GM21786 (cell line): ENCODE measurements around the gene CPLANE2.
A peak's percentile ranks its signal among the peaks of the same experiment; 100 is the strongest.
"Not testable (repeated sequence)": the region's sequence is repeated elsewhere in the genome, so short reads cannot be mapped to it uniquely, and the experiment has no call there.

ENCODE experiments used
- ATAC-seq: cut with Tn5 transposase; IDR thresholded peaks from one replicate; pipeline ENCODE4 v1.9.1; 2021; ENCODE audit not compliant: unreplicated experiment

Gene CPLANE2

GRCh38 chr1:16236511-16237342 is at the start of gene CPLANE2:
Gene CPLANE2 (minus strand): TSS chr1:16237183. CDS start chr1:16236742, 441 bp downstream.
- peak; percentile 65 for ATAC-seq

- no peak for ATAC-seq
Measured at GRCh38 chr1:16286122-16286521, 49.1 kb upstream of the CPLANE2 start.

DNA sequence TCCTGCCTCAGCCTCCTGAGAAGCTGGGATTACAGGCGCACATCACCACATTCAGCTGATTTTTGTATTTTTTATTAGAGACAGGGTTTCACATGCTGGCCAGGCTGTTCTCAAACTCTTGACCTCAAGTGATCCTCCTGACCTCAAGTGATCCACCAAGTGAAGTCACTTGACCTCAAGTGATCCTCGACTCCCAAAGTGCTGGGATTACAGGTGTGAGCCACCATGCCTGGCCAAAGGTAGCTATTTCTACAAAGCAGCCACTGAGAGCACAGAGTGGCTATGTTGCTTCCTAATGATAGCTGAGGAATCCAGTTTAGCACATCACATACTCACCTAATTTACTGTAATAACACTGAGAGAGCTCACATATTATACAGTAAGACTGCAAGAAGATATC is 44.8 kb upstream of the CPLANE2 start:
- ATAC-seq: no peak

DNA sequence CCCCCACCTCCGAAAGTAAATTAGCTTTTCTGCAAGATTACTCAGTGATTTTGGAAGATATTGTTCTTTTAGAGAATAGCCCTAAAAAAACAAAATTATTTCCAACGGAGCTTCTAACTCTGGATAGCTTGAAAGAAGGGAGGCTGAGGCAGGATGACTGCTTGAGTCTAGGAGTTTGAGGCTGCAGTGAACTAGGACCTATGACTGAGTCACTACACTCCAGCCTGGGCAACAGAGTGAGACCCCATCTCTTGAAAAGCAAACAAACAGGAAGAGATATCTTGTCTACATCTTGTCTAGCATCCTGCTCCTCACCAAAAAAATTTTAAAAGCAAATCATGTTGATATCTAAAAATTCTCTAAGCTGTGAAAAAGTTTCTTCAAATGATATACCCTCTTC is 42.2 kb upstream of the CPLANE2 start:
- no peak for ATAC-seq

GRCh38 chr1:16276302-16277030 is 39.5 kb upstream of the CPLANE2 start:
- ATAC-seq: no peak

- no peak for ATAC-seq
Measured at GRCh38 chr1:16275591-16275990, 38.6 kb upstream of the CPLANE2 start.

DNA sequence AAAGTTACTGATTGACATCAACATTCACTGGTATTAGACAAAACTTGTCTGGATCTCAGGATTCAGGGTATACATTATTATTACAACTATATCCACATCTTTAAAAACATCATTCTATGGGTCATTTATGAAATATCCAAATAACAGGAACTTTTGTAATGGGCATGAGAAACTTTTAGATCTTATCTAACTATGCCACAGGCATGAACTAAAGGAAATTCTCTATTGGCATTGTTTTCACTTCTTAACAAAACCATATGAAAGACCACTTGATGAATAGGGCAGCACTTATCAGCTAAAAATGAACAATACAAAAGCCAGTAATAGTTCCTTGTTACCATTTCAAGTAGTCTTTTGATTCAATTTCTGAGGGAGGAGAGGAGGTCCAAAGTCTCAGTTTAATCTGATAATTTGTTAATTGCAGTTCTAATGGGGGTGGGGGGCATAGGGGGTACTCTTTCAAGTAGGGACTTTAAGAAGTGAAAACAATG is 30.8 kb upstream of the CPLANE2 start:
- ATAC-seq: no peak

GRCh38 chr1:16266411-16267118 is 29.6 kb upstream of the CPLANE2 start:
- no peak for ATAC-seq

DNA sequence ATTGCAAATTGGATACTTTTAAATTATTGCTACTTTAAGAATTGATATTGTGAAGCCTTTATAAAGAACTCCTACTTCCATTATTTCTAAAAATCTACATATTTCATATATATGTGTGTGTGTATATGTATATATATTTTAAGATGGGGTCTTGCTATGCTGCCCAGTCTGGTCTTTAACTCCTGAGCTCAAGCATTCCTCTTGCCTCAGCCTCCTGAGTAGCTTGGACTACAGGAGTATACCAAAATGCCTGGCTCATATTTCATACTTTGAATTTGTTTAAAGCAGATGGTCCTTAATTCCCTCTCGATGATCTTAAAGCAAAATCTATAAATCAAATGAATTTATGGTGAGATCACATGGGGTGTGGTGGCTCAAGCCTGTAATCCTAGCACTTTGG is 25.1 kb upstream of the CPLANE2 start:
- no peak for ATAC-seq

GRCh38 chr1:16260814-16261213 is 23.8 kb upstream of the CPLANE2 start:
- no peak for ATAC-seq

GRCh38 chr1:16258591-16259135 is 21.7 kb upstream of the CPLANE2 start:
- no peak for ATAC-seq

- no peak for ATAC-seq
Measured at GRCh38 chr1:16257968-16258367, 21.0 kb upstream of the CPLANE2 start.

DNA sequence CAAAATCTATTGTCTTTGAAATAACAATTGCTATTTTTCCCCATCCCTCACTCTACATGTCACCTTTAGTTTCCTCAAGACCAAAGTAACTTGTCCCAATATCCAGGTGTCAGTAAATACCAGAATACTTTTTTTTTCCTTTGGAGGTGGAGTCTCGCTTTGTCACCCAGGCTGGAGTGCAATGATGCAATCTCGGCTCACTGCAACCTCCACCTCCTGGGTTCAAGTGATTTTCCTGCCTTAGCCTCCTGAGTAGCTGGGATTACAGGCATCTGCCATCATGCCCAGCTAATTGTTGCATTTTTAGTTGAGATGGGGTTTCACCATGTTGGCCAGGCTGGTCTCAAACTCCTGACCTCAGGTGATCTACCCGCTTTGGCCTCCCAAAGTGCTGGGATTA is 20.6 kb upstream of the CPLANE2 start:
- not testable (repeated sequence) for ATAC-seq

- no peak for ATAC-seq
Measured at GRCh38 chr1:16256478-16256877, 19.5 kb upstream of the CPLANE2 start.

DNA sequence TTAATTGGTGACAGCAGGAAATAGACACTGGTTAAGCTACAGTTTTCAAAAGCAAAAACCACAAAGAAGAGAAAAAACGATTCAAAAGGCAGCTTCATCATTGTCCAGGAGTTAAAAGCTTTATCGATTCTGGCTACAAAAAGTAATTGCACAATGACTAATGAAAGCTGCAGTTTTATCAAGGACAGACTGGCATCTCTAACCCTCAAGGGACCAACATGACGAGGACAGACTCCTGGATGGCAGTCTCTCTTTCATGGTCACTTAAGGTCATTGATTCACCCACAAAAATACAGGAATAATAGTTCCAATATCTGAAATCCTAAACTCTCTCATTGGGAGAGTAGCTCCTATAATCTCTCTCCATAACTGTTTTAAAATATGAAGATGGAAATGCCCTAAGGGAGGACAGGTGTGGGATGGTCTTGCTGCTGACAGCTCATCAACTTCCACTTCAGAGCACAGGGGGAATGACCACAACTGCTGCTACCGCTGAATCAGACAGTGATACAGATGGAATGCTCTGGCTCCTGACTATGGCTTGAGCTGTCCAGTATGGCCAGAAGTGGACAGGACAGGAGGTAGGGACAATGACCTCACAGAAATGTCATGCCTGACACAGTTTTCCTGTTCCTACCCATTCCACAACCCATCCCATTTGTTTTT is 17.4 kb upstream of the CPLANE2 start:
- no peak for ATAC-seq

DNA sequence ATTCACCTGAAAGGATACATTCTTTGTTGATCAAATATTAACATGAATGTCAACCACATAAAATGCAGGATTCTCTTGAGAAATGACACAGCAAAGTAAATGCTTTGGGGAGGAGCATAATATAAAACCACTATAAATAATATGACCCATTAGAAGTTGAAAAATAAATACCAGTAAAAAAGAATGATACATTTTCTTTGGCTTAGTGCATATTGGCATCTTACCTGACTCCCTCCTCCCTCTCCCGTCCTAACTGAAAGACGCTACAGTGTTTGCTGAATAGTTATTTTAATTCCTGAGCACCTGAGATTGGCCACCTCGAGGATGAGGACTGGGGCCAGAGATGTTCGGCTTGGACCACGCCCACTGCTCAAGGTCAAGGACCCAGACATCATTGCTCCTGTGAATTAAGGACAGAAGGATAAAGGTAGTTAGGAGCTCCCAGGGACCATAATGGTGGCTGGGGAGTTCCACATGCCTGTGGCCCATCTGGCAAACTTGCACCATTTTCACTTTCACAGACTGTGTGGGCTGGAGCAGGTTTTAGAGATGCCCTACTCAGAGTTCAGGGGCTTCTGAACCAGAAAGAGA is 16.4 kb upstream of the CPLANE2 start:
- no peak for ATAC-seq

GRCh38 chr1:16252912-16253311 is 15.9 kb upstream of the CPLANE2 start:
- no peak for ATAC-seq

GRCh38 chr1:16251381-16251780 is 14.4 kb upstream of the CPLANE2 start:
- ATAC-seq: no peak

DNA sequence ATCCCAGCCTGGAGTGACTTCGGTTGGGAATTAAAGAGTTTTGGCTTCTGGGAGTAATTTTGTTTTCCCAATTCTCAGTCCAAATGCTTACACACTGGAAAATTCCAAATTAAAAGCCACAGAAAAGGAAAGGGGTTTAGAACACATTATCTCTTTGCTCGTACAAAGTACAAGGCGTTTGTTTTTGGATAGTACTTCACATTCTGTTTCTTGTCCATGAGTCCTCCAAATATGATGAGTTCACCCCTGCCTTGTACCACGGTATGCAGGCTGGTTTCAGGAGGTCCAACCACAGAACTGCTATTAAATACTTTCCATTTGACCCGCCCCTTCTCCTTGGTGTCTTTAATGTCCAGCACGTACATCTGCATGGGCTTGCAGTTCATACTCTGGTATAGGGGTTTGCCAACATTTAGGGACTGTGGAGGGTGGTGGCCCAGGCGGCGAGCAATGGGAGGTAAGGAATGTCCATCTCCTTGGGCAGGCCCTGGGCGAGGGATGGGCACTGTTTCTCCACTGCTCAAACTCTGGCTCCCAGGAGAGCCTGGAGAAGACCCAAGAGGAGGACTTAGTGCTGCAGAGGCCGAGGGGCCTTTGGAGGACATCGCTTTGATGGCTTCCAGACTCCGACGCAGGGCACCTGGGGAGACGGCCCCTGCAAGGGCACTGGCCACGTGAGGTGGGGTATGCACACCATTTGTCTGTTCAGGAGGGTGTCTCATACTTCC is 13.7 kb upstream of the CPLANE2 start:
- ATAC-seq: no peak
